Brain microvascular endothelial cell (primary cell): ENCODE measurements around the gene PRL.

Source experiments
- DNase-seq: peaks from one replicate; pipeline ENCODE4 v3.0.0-alpha.2; 2020
- H3K27ac ChIP-seq: fragments of 250-450 bp; sonication (Bioruptor Pico); 2 replicates; pipeline ENCODE4 v1.5.1; 2020; ENCODE audit warnings: mild to moderate bottlenecking, moderate library complexity
- H3K27me3 ChIP-seq: fragments of 250-450 bp; sonication (Bioruptor Pico); replicated peaks from 2 replicates; pipeline ENCODE4 v1.5.1; 2020; ENCODE audit warnings: mild to moderate bottlenecking
- H3K36me3 ChIP-seq: fragments of 250-450 bp; sonication (Bioruptor Pico); replicated peaks from 2 replicates; pipeline ENCODE4 v1.5.1; 2020; ENCODE audit warnings: mild to moderate bottlenecking
- H3K4me3 ChIP-seq: 2 replicates; pipeline ENCODE4 v1.5.1; 2011; ENCODE audit warnings: low read depth, mild to moderate bottlenecking, control low read depth, low read length, moderate library complexity
- in situ Hi-C: cut with HindIII; loops from 2 replicates; pipeline ENCODE4 v1.10.0; 2017; ENCODE audit warnings: low sequenced_read_pairs, low pct_ligation_motif_present
- TF ChIP-seq, protein P1 (sequence below): IDR thresholded peaks from 2 replicates; pipeline ENCODE4 v1.5.1; 2011; ENCODE audit warnings: low read depth, mild to moderate bottlenecking, moderate library complexity, low read length, control low read depth, inconsistent platforms; ENCODE audit errors: missing control alignments

PRL gene

DNA sequence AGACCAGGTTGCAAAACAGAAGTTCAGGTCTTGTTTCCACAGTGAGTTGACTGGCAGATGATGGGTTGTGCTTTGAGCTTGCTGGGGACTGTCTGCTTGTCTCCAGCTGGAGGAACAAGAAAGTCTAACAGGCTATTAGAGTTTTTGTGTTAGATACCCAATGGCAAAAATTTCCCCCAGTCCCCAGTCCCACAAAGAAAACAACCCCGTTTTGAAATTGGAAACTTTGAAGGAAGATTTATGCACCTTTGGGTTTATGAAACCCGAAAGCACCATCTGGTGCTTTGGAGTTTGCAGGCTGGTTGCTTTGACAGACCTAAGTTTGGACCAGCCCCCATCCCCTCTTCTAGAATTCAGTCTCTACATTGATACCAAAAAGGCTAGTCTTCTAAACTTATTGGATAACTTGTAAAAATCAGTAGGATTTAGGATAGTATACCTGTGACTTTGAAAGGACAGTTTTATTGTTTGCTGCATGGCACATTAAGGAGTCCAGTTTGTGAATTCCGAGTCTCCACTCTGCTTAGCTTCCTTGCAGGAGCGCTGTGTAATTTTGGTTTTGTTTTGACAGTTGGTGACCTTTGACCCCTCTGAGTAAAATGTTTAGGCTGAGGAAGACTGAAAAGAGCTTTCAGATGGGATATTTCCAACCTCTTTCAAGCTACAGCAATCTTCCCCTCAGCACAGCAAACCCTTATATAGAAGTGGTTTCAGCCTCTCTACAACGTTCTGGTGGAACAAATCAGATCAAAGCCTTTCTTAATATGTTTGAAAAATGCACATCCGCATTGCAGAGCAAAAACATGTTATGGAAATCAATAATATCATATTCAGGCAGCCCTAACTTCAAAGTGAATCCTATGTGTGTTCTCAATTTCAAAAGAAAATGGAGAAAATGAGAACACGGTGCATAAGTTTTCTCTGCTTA is 25.5 kb upstream of the PRL start:
- Histone ChIP-seq H3K27ac (no peak overlapping the region), H3K4me3 (no peak overlapping the region), H3K27me3 (no peaks in the 10 kb centered on the region), H3K36me3 (no peaks in the 10 kb centered on the region)
- TF ChIP-seq, protein P1, sequence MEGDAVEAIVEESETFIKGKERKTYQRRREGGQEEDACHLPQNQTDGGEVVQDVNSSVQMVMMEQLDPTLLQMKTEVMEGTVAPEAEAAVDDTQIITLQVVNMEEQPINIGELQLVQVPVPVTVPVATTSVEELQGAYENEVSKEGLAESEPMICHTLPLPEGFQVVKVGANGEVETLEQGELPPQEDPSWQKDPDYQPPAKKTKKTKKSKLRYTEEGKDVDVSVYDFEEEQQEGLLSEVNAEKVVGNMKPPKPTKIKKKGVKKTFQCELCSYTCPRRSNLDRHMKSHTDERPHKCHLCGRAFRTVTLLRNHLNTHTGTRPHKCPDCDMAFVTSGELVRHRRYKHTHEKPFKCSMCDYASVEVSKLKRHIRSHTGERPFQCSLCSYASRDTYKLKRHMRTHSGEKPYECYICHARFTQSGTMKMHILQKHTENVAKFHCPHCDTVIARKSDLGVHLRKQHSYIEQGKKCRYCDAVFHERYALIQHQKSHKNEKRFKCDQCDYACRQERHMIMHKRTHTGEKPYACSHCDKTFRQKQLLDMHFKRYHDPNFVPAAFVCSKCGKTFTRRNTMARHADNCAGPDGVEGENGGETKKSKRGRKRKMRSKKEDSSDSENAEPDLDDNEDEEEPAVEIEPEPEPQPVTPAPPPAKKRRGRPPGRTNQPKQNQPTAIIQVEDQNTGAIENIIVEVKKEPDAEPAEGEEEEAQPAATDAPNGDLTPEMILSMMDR, result no peak
- in situ Hi-C loops, result no loop called here
- no peak for DNase-seq

DNA sequence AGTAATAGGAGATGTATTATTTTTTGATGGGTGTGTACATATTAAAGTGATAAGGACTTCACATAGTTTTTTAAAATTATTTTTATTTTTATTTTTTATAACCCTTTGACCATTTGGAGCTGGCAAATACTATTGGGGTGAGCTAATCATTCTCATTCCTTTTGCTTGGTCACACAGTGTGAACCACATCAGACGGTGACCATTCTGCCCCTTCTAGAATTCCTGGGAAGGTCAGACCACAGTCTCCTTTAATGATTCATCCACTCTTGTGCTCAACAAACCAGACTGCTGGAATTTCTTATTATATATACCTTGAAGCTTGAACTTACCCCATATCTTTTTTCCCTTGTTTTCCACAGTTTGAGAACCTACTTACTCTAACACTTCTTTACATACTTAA is 23.9 kb upstream of the PRL start:
- TF ChIP-seq, protein P1, result no peak
- Histone ChIP-seq H3K27ac (no peak overlapping the region), H3K36me3 (no peaks in the 10 kb centered on the region), H3K27me3 (no peaks in the 10 kb centered on the region), H3K4me3 (no peak overlapping the region)
- DNase-seq, result peak; percentile 88
- in situ Hi-C loops, result no loop called here

- Histone ChIP-seq H3K27me3 (no peaks in the 10 kb centered on the region), H3K36me3 (no peaks in the 10 kb centered on the region), H3K27ac (no peak overlapping the region), H3K4me3 (no peak overlapping the region)
- in situ Hi-C loops, result no loop called here
- no peak for DNase-seq
- TF ChIP-seq, protein P1, result no peak
These were observed 21.6 kb upstream of the PRL start for GRCh38 chr6:22318404-22318803.

GRCh38 chr6:22313796-22314195 is 17.0 kb upstream of the PRL start:
- Histone ChIP-seq H3K4me3 (no peak overlapping the region), H3K27ac (no peak overlapping the region), H3K27me3 (no peaks in the 10 kb centered on the region), H3K36me3 (no peaks in the 10 kb centered on the region)
- in situ Hi-C loops, result no loop called here
- TF ChIP-seq, protein P1, result no peak
- no peak for DNase-seq

DNA sequence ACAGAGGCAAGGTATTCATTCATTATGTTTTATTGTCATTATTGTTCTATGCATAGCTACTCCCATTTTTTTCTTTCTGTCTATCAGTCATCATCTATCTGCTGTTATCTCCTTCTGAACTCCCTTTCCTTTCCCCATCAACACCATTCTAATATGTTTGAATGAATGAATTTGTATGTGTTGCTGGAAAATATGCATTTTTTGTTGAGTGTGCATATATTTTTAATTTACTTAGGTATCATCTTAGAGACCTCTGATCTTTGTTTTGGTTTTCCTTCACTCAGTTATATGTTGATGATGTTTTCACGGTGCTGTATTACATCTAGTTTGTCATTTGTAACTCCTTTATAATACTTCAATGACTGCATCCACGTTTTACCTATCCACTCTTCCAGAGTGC is 12.1 kb upstream of the PRL start:
- Histone ChIP-seq H3K27ac (no peak overlapping the region), H3K27me3 (no peaks in the 10 kb centered on the region), H3K4me3 (no peak overlapping the region), H3K36me3 (no peaks in the 10 kb centered on the region)
- in situ Hi-C loops, result no loop called here
- no peak for DNase-seq
- TF ChIP-seq, protein P1, result no peak
